IMR-90 (cell line): ENCODE data around the gene GNAS-AS1. TPM values are rescaled to one million over a fixed set of nuclear protein-coding genes. Genes with fewer than 3 reads are reported as not detected.

ENCODE experiments used
- ATAC-seq: fragments of 200-7000 bp; cut with Tn5 transposase; 2 replicates; pipeline ENCODE4 v1.9.1; 2020; ENCODE audit warnings: low read depth, mild to moderate bottlenecking, moderate library complexity
- BruUV-seq: library from RNA; stranded (reverse); fragments of 400-500 nt; replicated peaks from 2 replicates; lab custom pipeline; 2021; lab: Mats Ljungman, UMichigan
- CTCF ChIA-PET: fragments of 300-600 bp; formaldehyde crosslinking; extraction: SDS; loops from one replicate; lab custom pipeline; 2021; ENCODE audit warnings: antibody characterized with exemption; lab: Yijun Ruan, JAX
- POLR2A ChIA-PET: fragments of 300-600 bp; sonication (Branson Sonifier 250); formaldehyde crosslinking; loops from one replicate; lab custom pipeline; 2022; ENCODE audit warnings: antibody characterized with exemption; ENCODE audit not compliant: unreplicated experiment; lab: Charles Lee
- DNase-seq: peaks from one replicate; pipeline ENCODE4 v3.0.0; 2013
- H2AFZ ChIP-seq: replicated peaks from 2 replicates; pipeline ENCODE3; 2013; ENCODE audit warnings: low read length, mild to moderate bottlenecking; ENCODE audit not compliant: poor library complexity
- H2AK5ac ChIP-seq: 2 replicates; pipeline ENCODE4 v1.6.1; 2013; ENCODE audit warnings: low read depth, low read length, inconsistent platforms
- H2AK9ac ChIP-seq: replicated peaks from 2 replicates; pipeline ENCODE3; 2013; ENCODE audit warnings: mild to moderate bottlenecking, low read depth, low read length, moderate library complexity; ENCODE audit not compliant: poor library complexity
- H2BK120ac ChIP-seq: 2 replicates; pipeline ENCODE4 v1.6.1; 2013; ENCODE audit warnings: low read depth, low read length, inconsistent platforms
- H2BK15ac ChIP-seq: 3 replicates; pipeline ENCODE4 v1.6.1; 2013; ENCODE audit warnings: low read depth, low read length, inconsistent platforms
- H2BK20ac ChIP-seq: 2 replicates; pipeline ENCODE4 v1.6.1; 2013; ENCODE audit warnings: low read depth, mild to moderate bottlenecking, inconsistent platforms, low read length, moderate library complexity
- H2BK5ac ChIP-seq: 2 replicates; pipeline ENCODE4 v1.6.1; 2013; ENCODE audit warnings: mild to moderate bottlenecking, low read depth, low read length, inconsistent platforms; ENCODE audit not compliant: poor library complexity, severe bottlenecking
- H3K14ac ChIP-seq: replicated peaks from 2 replicates; pipeline ENCODE4 v1.6.1; 2013; ENCODE audit warnings: low read depth, low read length, inconsistent platforms
- H3K18ac ChIP-seq: 2 replicates; pipeline ENCODE4 v1.6.1; 2013; ENCODE audit warnings: low read depth, low read length, control low read depth
- H3K23ac ChIP-seq: 2 replicates; pipeline ENCODE4 v1.6.1; 2013; ENCODE audit warnings: low read depth, low read length, inconsistent platforms
- H3K27ac ChIP-seq: 2 replicates; pipeline ENCODE4 v1.5.1; 2013; ENCODE audit warnings: mild to moderate bottlenecking, control low read depth, low read length; ENCODE audit not compliant: insufficient read depth
- H3K27me3 ChIP-seq: 2 replicates; pipeline ENCODE4 v1.6.1; 2013; ENCODE audit warnings: low read length; ENCODE audit not compliant: control insufficient read depth, insufficient read depth
- H3K36me3 ChIP-seq: 2 replicates; pipeline ENCODE4 v1.6.1; 2013; ENCODE audit warnings: low read length, mixed read lengths; ENCODE audit not compliant: control insufficient read depth, insufficient read depth
- H3K4ac ChIP-seq: 2 replicates; pipeline ENCODE4 v1.6.1; 2013; ENCODE audit warnings: low read depth, low read length, inconsistent platforms
- H3K4me1 ChIP-seq: 2 replicates; pipeline ENCODE4 v1.6.1; 2013; ENCODE audit warnings: low read length, mixed read lengths; ENCODE audit not compliant: control insufficient read depth, insufficient read depth
- H3K4me2 ChIP-seq: 2 replicates; pipeline ENCODE4 v1.6.1; 2013; ENCODE audit warnings: low read depth, mild to moderate bottlenecking, control low read depth, low read length, moderate library complexity
- H3K4me3 ChIP-seq: 2 replicates; pipeline ENCODE4 v1.5.1; 2013; ENCODE audit warnings: low read depth, mild to moderate bottlenecking, control low read depth, low read length, moderate library complexity; ENCODE audit not compliant: insufficient read depth
- H3K56ac ChIP-seq: 2 replicates; pipeline ENCODE4 v1.6.1; 2013; ENCODE audit warnings: low read length, inconsistent platforms; ENCODE audit not compliant: insufficient read depth; ENCODE audit errors: extremely low read depth
- H3K79me1 ChIP-seq, 2 experiments: 2 replicates each; pipeline ENCODE4 v1.6.1; 2013; ENCODE audit warnings: low read length in 2 of 2, inconsistent platforms in 1 of 2, low read depth in 1 of 2
- H3K9ac ChIP-seq: 2 replicates; pipeline ENCODE4 v1.6.1; 2013; ENCODE audit warnings: low read depth, low read length, control low read depth
- H3K9me1 ChIP-seq: 2 replicates; pipeline ENCODE4 v1.6.1; 2013; ENCODE audit warnings: low read length, inconsistent platforms; ENCODE audit not compliant: insufficient read depth
- H3K9me3 ChIP-seq: 2 replicates; pipeline ENCODE4 v1.6.1; 2013; ENCODE audit warnings: low read length; ENCODE audit not compliant: control insufficient read depth, insufficient read depth
- H4K20me1 ChIP-seq: 2 replicates; pipeline ENCODE4 v1.6.1; 2013; ENCODE audit warnings: low read length, inconsistent platforms; ENCODE audit not compliant: insufficient read depth
- H4K5ac ChIP-seq: 2 replicates; pipeline ENCODE4 v1.6.1; 2013; ENCODE audit warnings: mild to moderate bottlenecking, low read depth, low read length, control low read depth
- H4K8ac ChIP-seq, 2 experiments: 2 replicates each; pipeline ENCODE4 v1.6.1; 2013; ENCODE audit warnings: low read depth in 2 of 2, low read length in 2 of 2, control low read depth in 1 of 2, inconsistent platforms in 1 of 2
- H4K91ac ChIP-seq: 2 replicates; pipeline ENCODE4 v1.6.1; 2013; ENCODE audit warnings: low read depth, low read length, inconsistent platforms; ENCODE audit not compliant: insufficient read depth
- BHLHE40 ChIP-seq: fragments of 150-350 bp; IDR thresholded peaks from 2 replicates; pipeline ENCODE4 v1.6.1; 2016; ENCODE audit warnings: mild to moderate bottlenecking, low read depth, low read length
- CEBPB ChIP-seq: IDR thresholded peaks from 2 replicates; pipeline ENCODE4 v1.6.1; 2012; ENCODE audit warnings: low read depth, low read length, improper control_type of control experiment
- CHD1 ChIP-seq: IDR thresholded peaks from 2 replicates; pipeline ENCODE4 v1.6.1; 2012; ENCODE audit warnings: low read depth, low read length, improper control_type of control experiment
- ELK1 ChIP-seq: fragments of 150-350 bp; IDR thresholded peaks from 2 replicates; pipeline ENCODE4 v1.6.1; 2016; ENCODE audit warnings: low read depth, mild to moderate bottlenecking, low read length, moderate library complexity, borderline replicate concordance
- FOS ChIP-seq: fragments of 150-350 bp; IDR thresholded peaks from 2 replicates; pipeline ENCODE4 v1.6.1; 2016; ENCODE audit warnings: low read depth, low read length
- MAFK ChIP-seq: IDR thresholded peaks from 2 replicates; pipeline ENCODE4 v1.6.1; 2012; ENCODE audit warnings: low read depth, low read length, improper control_type of control experiment
- MAZ ChIP-seq: IDR thresholded peaks from 2 replicates; pipeline ENCODE4 v1.6.1; 2012; ENCODE audit warnings: low read depth, mild to moderate bottlenecking, low read length, improper control_type of control experiment, moderate library complexity, borderline replicate concordance
- MXI1 ChIP-seq: IDR thresholded peaks from 2 replicates; pipeline ENCODE4 v1.6.1; 2012; ENCODE audit warnings: low read depth, mild to moderate bottlenecking, low read length, moderate library complexity, borderline replicate concordance
- NFE2L2 ChIP-seq: fragments of 150-350 bp; IDR thresholded peaks from 2 replicates; pipeline ENCODE4 v1.6.1; 2016; ENCODE audit warnings: low read depth, mild to moderate bottlenecking, low read length
- POLR2A ChIP-seq: IDR thresholded peaks from 2 replicates; pipeline ENCODE4 v1.6.1; 2012; ENCODE audit warnings: mild to moderate bottlenecking, low read depth, low read length
- RAD21 ChIP-seq: IDR thresholded peaks from 2 replicates; pipeline ENCODE4 v1.6.1; 2012; ENCODE audit warnings: low read length, improper control_type of control experiment
- RCOR1 ChIP-seq: IDR thresholded peaks from 2 replicates; pipeline ENCODE4 v1.6.1; 2012; ENCODE audit warnings: mild to moderate bottlenecking, low read length, improper control_type of control experiment; ENCODE audit not compliant: insufficient replicate concordance
- RFX5 ChIP-seq: IDR thresholded peaks from 2 replicates; pipeline ENCODE4 v1.8.0; 2012; ENCODE audit warnings: low read depth, mild to moderate bottlenecking, low read length, moderate library complexity
- SMC3 ChIP-seq: fragments of 150-350 bp; IDR thresholded peaks from 2 replicates; pipeline ENCODE4 v1.6.1; 2016; ENCODE audit warnings: low read depth, mild to moderate bottlenecking, antibody characterized with exemption, low read length, moderate library complexity
- USF2 ChIP-seq: fragments of 150-350 bp; IDR thresholded peaks from 2 replicates; pipeline ENCODE4 v1.6.1; 2017; ENCODE audit warnings: mild to moderate bottlenecking, antibody characterized with exemption, low read length, low read depth
- WGBS, 2 experiments: methylation state at CpG; one replicate each; pipeline versions ENCODE4 v1.1.5 to v1.1.7; 2013; ENCODE audit warnings: missing lambda C conversion rate in 2 of 2; ENCODE audit not compliant: insufficient read length in 1 of 2; ENCODE audit errors: extremely low coverage in 2 of 2; 5-methylcytosine and 5-hydroxymethylcytosine counted together
- dilution Hi-C: fragments of 300-500 bp; cut with HindIII; formaldehyde crosslinking; loops from one replicate; pipeline ENCODE4 v1.14.3; 2018; ENCODE audit warnings: low sequenced_read_pairs; ENCODE audit not compliant: unreplicated experiment
- in situ Hi-C: fragments of 300-500 bp; cut with MboI; formaldehyde crosslinking; loops from 3 replicates; pipeline ENCODE4 v1.14.3; 2019; ENCODE audit warnings: low sequenced_read_pairs, inconsistent platforms, mixed read lengths
- intact Hi-C: fragments of 100-400 bp; cut with micrococcal nuclease; formaldehyde crosslinking; loops from 2 replicates; pipeline ENCODE4 v1.10.0; 2022
- polyA plus RNA-seq, 3 experiments: library from polyadenylated mRNA; depleted of rRNA; stranded (reverse); fragments of >200 nt; gene quantifications; 2 replicates each; pipeline ENCODE4 v1.2.3, GENCODE V29; 2012; ENCODE audit warnings: low replicate concordance in 1 of 3
- total RNA-seq: library from RNA; depleted of rRNA; stranded (reverse); fragments of >200 nt; gene quantifications from 2 replicates; pipeline ENCODE4 v1.2.3, GENCODE V29; 2012

The GNAS-AS1 gene
- total and polyA plus RNA-seq, 2 of the 4 experiments (the other 2 are of a cell fraction) = 0.54 to 0.60 TPM

DNA sequence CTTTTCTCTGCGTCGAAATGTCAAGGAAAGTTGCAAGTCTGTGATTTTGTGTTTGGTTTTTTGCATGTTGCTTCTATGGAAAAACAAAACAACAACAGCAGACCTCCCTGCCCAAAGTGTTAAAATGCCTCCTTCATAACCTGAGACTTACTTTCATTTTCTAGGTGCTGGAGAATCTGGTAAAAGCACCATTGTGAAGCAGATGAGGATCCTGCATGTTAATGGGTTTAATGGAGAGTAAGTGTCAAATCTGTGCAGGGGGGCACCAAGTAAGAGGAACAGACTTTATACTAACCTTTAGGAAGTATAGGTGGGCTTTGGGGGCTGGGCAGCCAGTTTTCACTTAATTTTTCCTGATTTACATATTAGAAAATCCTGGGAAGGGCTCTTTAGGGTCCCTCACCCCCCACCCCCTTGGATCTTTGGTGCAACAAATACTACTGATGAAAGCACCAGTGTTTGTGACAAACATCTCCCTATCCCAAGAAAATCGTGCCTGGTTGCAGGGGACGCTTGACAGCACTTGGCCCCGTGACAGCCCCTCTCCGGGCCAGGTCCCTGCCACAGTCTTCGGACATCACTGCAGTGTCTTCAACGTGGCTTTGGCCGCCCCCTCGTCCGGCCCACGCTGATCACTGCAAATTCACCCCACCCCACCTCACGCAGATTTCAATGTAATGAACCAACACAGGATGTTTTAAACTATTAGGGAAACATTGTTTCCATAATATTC, 44.9 kb upstream of the GNAS-AS1 start:
- no peak overlapping the region for H2BK120ac ChIP-seq
- H3K9me1 ChIP-seq = peaks cover 10% of the 10 kb centered on the region
- POLR2A ChIA-PET = no interaction called here
- peaks cover 14% of the 10 kb centered on the region for H3K36me3 ChIP-seq
- no peak for ATAC-seq
- dilution Hi-C loops = no loop called here
- peak overlapping the region; percentile 33; the same call in 1 of the 2 replicates for H3K23ac ChIP-seq
- no TSS peak for BruUV-seq
- CTCF ChIA-PET = no interaction called here
- H2BK5ac ChIP-seq = no peak overlapping the region
- 31% methylated on average over 7 of the region's 13 CpGs; no CpG with 5 or more reads in 1 of the 2 experiments for WGBS, 2 experiments
- H3K4me3 ChIP-seq = no peak overlapping the region
- peaks cover 79% of the 10 kb centered on the region for H4K20me1 ChIP-seq
- no peak overlapping the region for H3K56ac ChIP-seq
- H2BK20ac ChIP-seq = no peak overlapping the region
- H3K27me3 ChIP-seq = no peaks in the 10 kb centered on the region
- no peak overlapping the region for H2AK5ac ChIP-seq
- no peak overlapping the region for H2AFZ ChIP-seq
- H3K9ac ChIP-seq = no peak overlapping the region; the same call in 1 of the 2 replicates
- H2BK15ac ChIP-seq = no peak overlapping the region
- H2AK9ac ChIP-seq = peak overlapping the region; percentile 82
- H3K14ac ChIP-seq = no peak overlapping the region
- peaks cover 8 to 51% of the 10 kb centered on the region in 2 experiments; a peak in 3 of 4 replicates for H3K79me1 ChIP-seq
- H3K9me3 ChIP-seq = no peaks in the 10 kb centered on the region
- DNase-seq = no peak
- H3K27ac ChIP-seq = no peak overlapping the region
- no peak overlapping the region for H4K91ac ChIP-seq
- peak overlapping the region in 1 of 2 experiments; percentile 33; a peak in 1 of 4 replicates for H4K8ac ChIP-seq
- no peak overlapping the region; the same call in 1 of the 2 replicates for H3K18ac ChIP-seq
- intact Hi-C loops = loop anchor here (5.0 kb wide), 1 partner anchor 1508 kb away; no protein-coding TSS in a partner anchor
- peaks cover 21% of the 10 kb centered on the region for H3K4me1 ChIP-seq
- H4K5ac ChIP-seq = no peak overlapping the region
- H3K4ac ChIP-seq = no peak overlapping the region
- H3K4me2 ChIP-seq = peak overlapping the region; percentile 38
- in situ Hi-C loops = no loop called here
- no peak for TF ChIP-seq RAD21
- TF ChIP-seq CEBPB = no peak
- no peak for TF ChIP-seq BHLHE40
- no peak for TF ChIP-seq MAFK
- TF ChIP-seq ELK1 = no peak
- no peak for TF ChIP-seq RCOR1
- TF ChIP-seq NFE2L2 = no peak
- TF ChIP-seq MAZ = no peak
- no peak for TF ChIP-seq FOS
- TF ChIP-seq POLR2A = no peak
- no peak for TF ChIP-seq CHD1
- TF ChIP-seq SMC3 = no peak
- TF ChIP-seq USF2 = no peak
- TF ChIP-seq MXI1 = no peak
- no peak for TF ChIP-seq RFX5
